GM12878 (cell line): ENCODE results near the gene RGL1. TPM values are rescaled to one million over a fixed set of nuclear protein-coding genes. Genes with fewer than 3 reads are reported as not detected.
A peak's percentile ranks its signal among the peaks of the same experiment; 100 is the strongest.

Source experiments
- CBFB ChIP-seq: IDR thresholded peaks from 2 replicates; pipeline ENCODE4 v1.6.1; 2016; ENCODE audit warnings: antibody characterized with exemption, low read depth
- CBX5 ChIP-seq: sonication (generic); IDR thresholded peaks from 2 replicates; pipeline ENCODE4 v1.6.1; 2016; ENCODE audit warnings: low read depth, moderate library complexity, mild to moderate bottlenecking, inconsistent platforms
- CHD1 ChIP-seq: IDR thresholded peaks from 2 replicates; pipeline ENCODE4 v1.6.1; 2012; ENCODE audit warnings: low read depth, low read length, improper control_type of control experiment
- CREB1 ChIP-seq: IDR thresholded peaks from 2 replicates; pipeline ENCODE4 v1.6.1; 2012; ENCODE audit warnings: low read depth, mild to moderate bottlenecking, inconsistent platforms
- EP300 ChIP-seq, 2 experiments: fragments of 150-350 bp in 1 of 2; IDR thresholded peaks; 2 replicates each; pipeline ENCODE4 v1.6.1; 2011 to 2012; ENCODE audit warnings: low read depth in 2 of 2, low read length in 2 of 2, borderline replicate concordance in 1 of 2, improper control_type of control experiment in 1 of 2, inconsistent platforms in 1 of 2; ENCODE audit not compliant: control insufficient read depth in 1 of 2
- ETV6 ChIP-seq, 2 experiments: fragments of 450-650 bp in 1 of 2; IDR thresholded peaks in 1 of 2; conservative IDR thresholded peaks in 1 of 2; 2 replicates each; pipeline ENCODE4 v1.6.1; 2014; ENCODE audit warnings: antibody characterized with exemption in 1 of 2, borderline replicate concordance in 1 of 2, low read depth in 1 of 2, mild to moderate bottlenecking in 1 of 2, moderate library complexity in 1 of 2
- FOXK2 ChIP-seq: fragments of 450-650 bp; IDR thresholded peaks from 2 replicates; pipeline ENCODE4 v1.6.1; 2017; ENCODE audit warnings: mild to moderate bottlenecking, moderate library complexity
- KDM1A ChIP-seq: fragments of 200-600 bp; sonication (generic); IDR thresholded peaks from 2 replicates; pipeline ENCODE4 v1.6.1; 2016; ENCODE audit warnings: borderline replicate concordance
- KLF5 ChIP-seq: fragments of 450-650 bp; IDR thresholded peaks from 2 replicates; pipeline ENCODE4 v1.6.1; 2014; ENCODE audit warnings: mild to moderate bottlenecking; ENCODE audit not compliant: partially characterized antibody
- MEF2A ChIP-seq: IDR thresholded peaks from 2 replicates; pipeline ENCODE4 v1.6.1; 2011; ENCODE audit warnings: low read depth, mild to moderate bottlenecking, low read length, moderate library complexity; ENCODE audit not compliant: insufficient read depth
- NFXL1 ChIP-seq: fragments of 450-650 bp; IDR thresholded peaks from 2 replicates; pipeline ENCODE4 v1.6.1; 2017; ENCODE audit warnings: antibody characterized with exemption, mild to moderate bottlenecking, borderline replicate concordance
- NFYA ChIP-seq: IDR thresholded peaks from 2 replicates; pipeline ENCODE4 v1.6.1; 2011; ENCODE audit warnings: low read depth, mild to moderate bottlenecking, low read length, improper control_type of control experiment, borderline replicate concordance
- NRF1 ChIP-seq: conservative IDR thresholded peaks from 2 replicates; pipeline ENCODE4 v1.6.1; 2011; ENCODE audit warnings: mild to moderate bottlenecking, low read depth, low read length, improper control_type of control experiment
- PAX8 ChIP-seq: fragments of 450-650 bp; IDR thresholded peaks from 2 replicates; pipeline ENCODE4 v1.6.1; 2017; ENCODE audit warnings: mild to moderate bottlenecking, moderate library complexity
- POLR2AphosphoS2 ChIP-seq: IDR thresholded peaks from 2 replicates; pipeline ENCODE4 v1.6.1; 2011; ENCODE audit warnings: low read depth, mild to moderate bottlenecking, low read length, improper control_type of control experiment, moderate library complexity
- RB1 ChIP-seq: fragments of 450-650 bp; formaldehyde crosslinking; IDR thresholded peaks from 2 replicates; pipeline ENCODE4 v1.6.1; 2017; ENCODE audit warnings: mild to moderate bottlenecking, borderline replicate concordance
- SIX5 ChIP-seq: IDR thresholded peaks from 2 replicates; pipeline ENCODE4 v1.6.1; 2011; ENCODE audit warnings: mild to moderate bottlenecking, low read depth, low read length, moderate library complexity; ENCODE audit not compliant: severe bottlenecking
- SMC3 ChIP-seq: IDR thresholded peaks from 2 replicates; pipeline ENCODE4 v1.6.1; 2011; ENCODE audit warnings: low read length, improper control_type of control experiment, borderline replicate concordance
- STAT1 ChIP-seq: fragments of 450-650 bp; conservative IDR thresholded peaks from 2 replicates; pipeline ENCODE4 v1.6.1; 2014; ENCODE audit warnings: antibody characterized with exemption, mild to moderate bottlenecking
- TAF1 ChIP-seq: IDR thresholded peaks from 2 replicates; pipeline ENCODE4 v1.6.1; 2011; ENCODE audit warnings: mild to moderate bottlenecking, low read depth, low read length, borderline replicate concordance
- ZNF622 ChIP-seq: fragments of 450-650 bp; IDR thresholded peaks from 2 replicates; pipeline ENCODE4 v1.6.1; 2017; ENCODE audit warnings: mild to moderate bottlenecking, inconsistent platforms
- polyA plus RNA-seq, 11 experiments: library from polyadenylated mRNA; depleted of rRNA in 4 of 11; unstranded in 6 of 11; stranded (reverse) in 5 of 11; fragments of >200 nt; fragmentation: Nextera tagmentation in 4 of 11; fragmentation: Illumina TruSeq in 1 of 11; extraction: Ambion mirVana in 4 of 11; extraction: Trizol in 1 of 11; gene quantifications; 1 replicate in 1 of 11; 2 replicates in 10 of 11; pipeline versions ENCODE4 v1.2.1 to v1.2.3, GENCODE V29; 2011 to 2016; ENCODE audit warnings: inconsistent platforms in 2 of 11, missing spikeins in 2 of 11, low read depth in 1 of 11
- total RNA-seq, 4 experiments: library from RNA; depleted of rRNA in 3 of 4; stranded (reverse); fragments of >200 nt in 3 of 4; fragmentation: Illumina TruSeq in 1 of 4; extraction: Trizol in 1 of 4; gene quantifications; 2 replicates each; pipeline versions ENCODE4 v1.2.1 to v1.2.3, GENCODE V29; 2013 to 2021
- TF ChIP-seq, protein P1 (sequence below): IDR thresholded peaks from 2 replicates; pipeline ENCODE4 v1.6.1; 2011; ENCODE audit warnings: low read depth, mild to moderate bottlenecking, low read length, moderate library complexity, borderline replicate concordance; ENCODE audit errors: extremely low read depth
- TF ChIP-seq, protein P2 (sequence below): fragments of 450-650 bp; IDR thresholded peaks from 2 replicates; pipeline ENCODE4 v1.6.1; 2018; ENCODE audit warnings: borderline replicate concordance, mild to moderate bottlenecking; ENCODE audit not compliant: partially characterized antibody
- TF ChIP-seq, protein P3 (sequence below): fragments of 450-650 bp; formaldehyde crosslinking; IDR thresholded peaks from 2 replicates; pipeline ENCODE4 v1.5.0; 2022; ENCODE audit warnings: mild to moderate bottlenecking, missing genetic modification characterization

RGL1 gene
- total and polyA plus RNA-seq, 10 of the 15 experiments (the other 5 are each of a cell fraction or from before 2014, with no cell fraction given): 8.1 to 25.0 (median 19.0) TPM

DNA sequence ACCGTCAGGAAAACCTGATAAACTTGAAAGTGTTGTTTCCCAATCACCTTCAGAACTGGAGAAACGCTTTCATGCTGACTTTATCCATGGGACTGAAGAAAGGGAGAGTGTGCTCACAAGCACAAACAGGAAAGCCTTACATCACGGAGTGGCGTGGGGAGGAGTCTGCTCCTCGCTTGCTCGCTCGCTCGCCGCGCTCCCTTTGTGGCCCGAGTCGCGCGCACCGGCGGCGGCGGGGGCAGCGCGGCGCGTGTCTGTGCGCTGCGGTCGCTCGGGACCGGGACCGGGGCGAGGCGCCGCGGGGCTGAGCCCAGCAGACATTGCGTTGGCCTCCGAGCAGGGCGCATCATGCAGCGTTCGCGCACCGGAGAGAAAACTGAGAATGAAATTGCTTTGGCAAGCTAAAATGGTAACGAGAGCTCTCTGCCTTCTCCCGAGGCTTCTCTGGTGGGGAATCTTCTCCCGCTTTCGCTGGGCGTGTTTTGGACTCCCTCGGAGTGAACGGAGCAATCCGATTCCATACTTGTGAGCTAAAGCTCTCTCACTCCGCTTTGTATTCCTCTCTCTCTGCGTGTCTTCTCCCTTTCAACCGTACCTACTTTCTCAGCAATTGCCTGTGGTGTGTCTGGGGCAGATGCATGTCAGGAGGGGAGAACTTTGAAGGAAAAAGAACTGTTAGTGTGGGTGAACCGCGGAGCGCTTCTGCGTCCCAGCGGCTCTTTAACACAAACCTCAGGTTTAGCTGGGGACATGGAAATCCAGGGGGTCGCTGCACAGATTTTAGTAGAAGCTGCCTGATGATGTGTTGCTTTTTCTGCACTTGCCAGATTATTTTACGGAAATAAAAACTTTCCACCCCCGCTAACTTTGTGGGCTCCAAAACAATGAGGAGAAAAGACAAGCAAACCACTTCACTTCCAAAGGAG is at the start of gene RGL1 (continued):
- TF ChIP-seq, protein P1, sequence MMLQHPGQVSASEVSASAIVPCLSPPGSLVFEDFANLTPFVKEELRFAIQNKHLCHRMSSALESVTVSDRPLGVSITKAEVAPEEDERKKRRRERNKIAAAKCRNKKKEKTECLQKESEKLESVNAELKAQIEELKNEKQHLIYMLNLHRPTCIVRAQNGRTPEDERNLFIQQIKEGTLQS: no peak
- TF ChIP-seq STAT1: no peak
- TF ChIP-seq POLR2AphosphoS2: no peak
- no peak for TF ChIP-seq KDM1A
- TF ChIP-seq, protein P2, sequence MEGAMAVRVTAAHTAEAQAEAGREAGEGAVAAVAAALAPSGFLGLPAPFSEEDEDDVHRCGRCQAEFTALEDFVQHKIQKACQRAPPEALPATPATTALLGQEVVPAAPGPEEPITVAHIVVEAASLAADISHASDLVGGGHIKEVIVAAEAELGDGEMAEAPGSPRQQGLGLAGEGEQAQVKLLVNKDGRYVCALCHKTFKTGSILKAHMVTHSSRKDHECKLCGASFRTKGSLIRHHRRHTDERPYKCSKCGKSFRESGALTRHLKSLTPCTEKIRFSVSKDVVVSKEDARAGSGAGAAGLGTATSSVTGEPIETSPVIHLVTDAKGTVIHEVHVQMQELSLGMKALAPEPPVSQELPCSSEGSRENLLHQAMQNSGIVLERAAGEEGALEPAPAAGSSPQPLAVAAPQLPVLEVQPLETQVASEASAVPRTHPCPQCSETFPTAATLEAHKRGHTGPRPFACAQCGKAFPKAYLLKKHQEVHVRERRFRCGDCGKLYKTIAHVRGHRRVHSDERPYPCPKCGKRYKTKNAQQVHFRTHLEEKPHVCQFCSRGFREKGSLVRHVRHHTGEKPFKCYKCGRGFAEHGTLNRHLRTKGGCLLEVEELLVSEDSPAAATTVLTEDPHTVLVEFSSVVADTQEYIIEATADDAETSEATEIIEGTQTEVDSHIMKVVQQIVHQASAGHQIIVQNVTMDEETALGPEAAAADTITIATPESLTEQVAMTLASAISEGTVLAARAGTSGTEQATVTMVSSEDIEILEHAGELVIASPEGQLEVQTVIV: no peak
- TF ChIP-seq CHD1: no peak
- 0 out of 2 replicates have a peak, but pooled peaks have one; percentile 70 for TF ChIP-seq NFXL1
- TF ChIP-seq RB1: no peak; the same call in 1 of the 2 replicates
- TF ChIP-seq SIX5: no peak
- no peak for TF ChIP-seq ETV6 (conservative IDR thresholded peaks at IDR 0.05 in 1 of 2, IDR thresholded peaks at IDR 0.05 in 1 of 2; ENCODE audit: borderline replicate concordance in 1 of 2, low read depth in 1 of 2)
- no peak for TF ChIP-seq NRF1
- TF ChIP-seq KLF5: peak; percentile 39
- TF ChIP-seq SMC3: no peak
- TF ChIP-seq PAX8: no peak
- TF ChIP-seq ZNF622: no peak
- TF ChIP-seq CBFB: no peak
- no peak for TF ChIP-seq FOXK2
- TF ChIP-seq MEF2A: no peak
- TF ChIP-seq, protein P3, sequence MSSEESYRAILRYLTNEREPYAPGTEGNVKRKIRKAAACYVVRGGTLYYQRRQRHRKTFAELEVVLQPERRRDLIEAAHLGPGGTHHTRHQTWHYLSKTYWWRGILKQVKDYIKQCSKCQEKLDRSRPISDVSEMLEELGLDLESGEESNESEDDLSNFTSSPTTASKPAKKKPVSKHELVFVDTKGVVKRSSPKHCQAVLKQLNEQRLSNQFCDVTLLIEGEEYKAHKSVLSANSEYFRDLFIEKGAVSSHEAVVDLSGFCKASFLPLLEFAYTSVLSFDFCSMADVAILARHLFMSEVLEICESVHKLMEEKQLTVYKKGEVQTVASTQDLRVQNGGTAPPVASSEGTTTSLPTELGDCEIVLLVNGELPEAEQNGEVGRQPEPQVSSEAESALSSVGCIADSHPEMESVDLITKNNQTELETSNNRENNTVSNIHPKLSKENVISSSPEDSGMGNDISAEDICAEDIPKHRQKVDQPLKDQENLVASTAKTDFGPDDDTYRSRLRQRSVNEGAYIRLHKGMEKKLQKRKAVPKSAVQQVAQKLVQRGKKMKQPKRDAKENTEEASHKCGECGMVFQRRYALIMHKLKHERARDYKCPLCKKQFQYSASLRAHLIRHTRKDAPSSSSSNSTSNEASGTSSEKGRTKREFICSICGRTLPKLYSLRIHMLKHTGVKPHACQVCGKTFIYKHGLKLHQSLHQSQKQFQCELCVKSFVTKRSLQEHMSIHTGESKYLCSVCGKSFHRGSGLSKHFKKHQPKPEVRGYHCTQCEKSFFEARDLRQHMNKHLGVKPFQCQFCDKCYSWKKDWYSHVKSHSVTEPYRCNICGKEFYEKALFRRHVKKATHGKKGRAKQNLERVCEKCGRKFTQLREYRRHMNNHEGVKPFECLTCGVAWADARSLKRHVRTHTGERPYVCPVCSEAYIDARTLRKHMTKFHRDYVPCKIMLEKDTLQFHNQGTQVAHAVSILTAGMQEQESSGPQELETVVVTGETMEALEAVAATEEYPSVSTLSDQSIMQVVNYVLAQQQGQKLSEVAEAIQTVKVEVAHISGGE (CRISPR knock-in tag): no peak
- 0 out of 4 replicates have a peak, but pooled peaks of 1 of the 2 experiments have one; percentile 14 for TF ChIP-seq EP300 (IDR thresholded peaks at IDR 0.05; ENCODE audit: borderline replicate concordance in 1 of 2, control insufficient read depth in 1 of 2, low read depth in 2 of 2, low read length in 2 of 2)
- no peak for TF ChIP-seq NFYA
- TF ChIP-seq TAF1: peak; percentile 73; the same call in 1 of the 2 replicates
- no peak for TF ChIP-seq CBX5
- TF ChIP-seq CREB1: no peak; the same call in 1 of the 2 replicates
